Activated CD4-positive, alpha-beta T cell treated with anti-CD3 and anti-CD28 coated beads, Interleukin-2, amount 50 U/mL, for 24 hours (primary cell): ENCODE measurements around the gene MAFB.

ENCODE experiments used
- DNase-seq, 2 donors: peaks; one replicate each; pipeline ENCODE4 v3.0.0-alpha.2; 2020; ENCODE audit warnings: low read depth in 1 of 2, low spot score in 1 of 2

Gene MAFB

GRCh38 chr20:40682104-40682981 is 6.7 kb downstream of the MAFB start:
- DNase-seq, result no peak

- no peak for DNase-seq
Measured at GRCh38 chr20:40681684-40682083, 7.4 kb downstream of the MAFB start.

- DNase-seq, result no peak
Measured at GRCh38 chr20:40681165-40681564, 7.9 kb downstream of the MAFB start.

- no peak for DNase-seq
Measured at GRCh38 chr20:40680161-40680959, 8.7 kb downstream of the MAFB start.

GRCh38 chr20:40679184-40679583 is 9.9 kb downstream of the MAFB start:
- no peak for DNase-seq

- DNase-seq, result no peak
Measured at GRCh38 chr20:40678286-40678875, 10.7 kb downstream of the MAFB start.

- DNase-seq, result no peak
Measured at GRCh38 chr20:40677343-40677924, 11.6 kb downstream of the MAFB start.

- no peak for DNase-seq
Measured at GRCh38 chr20:40676491-40677269, 12.4 kb downstream of the MAFB start.

- no peak for DNase-seq
Measured at GRCh38 chr20:40675599-40676221, 13.3 kb downstream of the MAFB start.

- DNase-seq, result no peak
Measured at GRCh38 chr20:40673442-40673841, 15.6 kb downstream of the MAFB start.

GRCh38 chr20:40672095-40672494 is 16.9 kb downstream of the MAFB start:
- no peak for DNase-seq

- DNase-seq, result no peak
Measured at GRCh38 chr20:40670253-40670652, 18.8 kb downstream of the MAFB start.

GRCh38 chr20:40669692-40670091 is 19.3 kb downstream of the MAFB start:
- no peak for DNase-seq

GRCh38 chr20:40668449-40669228 is 20.4 kb downstream of the MAFB start:
- DNase-seq, result no peak

GRCh38 chr20:40667503-40667902 is 21.5 kb downstream of the MAFB start:
- DNase-seq, result no peak

GRCh38 chr20:40666336-40666735 is 22.7 kb downstream of the MAFB start:
- no peak for DNase-seq

- DNase-seq, result no peak
Measured at GRCh38 chr20:40664891-40665290, 24.1 kb downstream of the MAFB start.

- DNase-seq, result no peak
Measured at GRCh38 chr20:40663991-40664880, 24.8 kb downstream of the MAFB start.
